ENCODE measurements around the gene VOPP1.

The VOPP1 gene

DNA sequence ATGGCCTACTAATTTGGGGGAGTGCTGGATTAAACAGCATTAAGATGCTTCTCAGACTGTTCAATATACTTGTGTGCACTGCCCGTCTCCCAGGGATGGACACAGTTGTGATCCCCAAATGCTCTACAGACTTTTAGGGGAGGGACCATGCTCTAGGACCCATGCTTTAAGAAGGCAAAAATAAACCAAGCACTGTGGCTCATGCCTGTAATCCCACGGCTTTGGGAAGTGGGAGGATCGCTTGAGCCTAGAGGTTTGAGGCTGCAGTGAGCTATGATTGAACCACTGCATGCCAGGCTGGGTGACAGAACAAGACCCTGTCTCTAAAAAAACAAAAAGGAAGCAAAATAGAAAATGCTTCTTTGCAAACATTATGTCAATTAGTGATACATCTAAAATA is 102.6 kb downstream of the VOPP1 start:
- H3K4me1 ChIP-seq (ENCODE audit: low read length) = no peaks in the 10 kb centered on the region
- no peaks in the 10 kb centered on the region for H3K27me3 ChIP-seq (replicated peaks; ENCODE audit: insufficient read depth, low read length)
- no peak overlapping the region for H3K27ac ChIP-seq (ENCODE audit: low read length)
- TF ChIP-seq EZH2 (optimal IDR thresholded peaks at IDR 0.05; ENCODE audit: low read depth, low read length) = no peak
- TF ChIP-seq, protein P1, sequence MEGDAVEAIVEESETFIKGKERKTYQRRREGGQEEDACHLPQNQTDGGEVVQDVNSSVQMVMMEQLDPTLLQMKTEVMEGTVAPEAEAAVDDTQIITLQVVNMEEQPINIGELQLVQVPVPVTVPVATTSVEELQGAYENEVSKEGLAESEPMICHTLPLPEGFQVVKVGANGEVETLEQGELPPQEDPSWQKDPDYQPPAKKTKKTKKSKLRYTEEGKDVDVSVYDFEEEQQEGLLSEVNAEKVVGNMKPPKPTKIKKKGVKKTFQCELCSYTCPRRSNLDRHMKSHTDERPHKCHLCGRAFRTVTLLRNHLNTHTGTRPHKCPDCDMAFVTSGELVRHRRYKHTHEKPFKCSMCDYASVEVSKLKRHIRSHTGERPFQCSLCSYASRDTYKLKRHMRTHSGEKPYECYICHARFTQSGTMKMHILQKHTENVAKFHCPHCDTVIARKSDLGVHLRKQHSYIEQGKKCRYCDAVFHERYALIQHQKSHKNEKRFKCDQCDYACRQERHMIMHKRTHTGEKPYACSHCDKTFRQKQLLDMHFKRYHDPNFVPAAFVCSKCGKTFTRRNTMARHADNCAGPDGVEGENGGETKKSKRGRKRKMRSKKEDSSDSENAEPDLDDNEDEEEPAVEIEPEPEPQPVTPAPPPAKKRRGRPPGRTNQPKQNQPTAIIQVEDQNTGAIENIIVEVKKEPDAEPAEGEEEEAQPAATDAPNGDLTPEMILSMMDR (IDR thresholded peaks at IDR 0.05; ENCODE audit: low read length) = no peak
- H3K9me3 ChIP-seq (replicated peaks; ENCODE audit: insufficient read depth, low read length) = 0 out of 2 replicates have a peak, but pooled peaks cover 4% of the 10 kb centered on the region
- H2AFZ ChIP-seq (ENCODE audit: low read length) = no peak overlapping the region
- no peaks in the 10 kb centered on the region for H3K9me2 ChIP-seq (replicated peaks; ENCODE audit: insufficient read depth, low read length)
- H3K4me2 ChIP-seq (ENCODE audit: low read depth, low read length) = no peak overlapping the region
- peaks cover 51% of the 10 kb centered on the region for H3K79me2 ChIP-seq (ENCODE audit: low read length)
- H3K4me3 ChIP-seq (ENCODE audit: low read length) = no peak overlapping the region
- no peaks in the 10 kb centered on the region for H4K20me1 ChIP-seq (ENCODE audit: insufficient read depth, low read length)
- peaks cover 41% of the 10 kb centered on the region for H3K36me3 ChIP-seq (replicated peaks; ENCODE audit: insufficient read depth, low read length)
- no peak for DNase-seq
- H3F3A ChIP-seq (ENCODE audit: insufficient read depth, low read length) = peaks cover 4% of the 10 kb centered on the region; the same call in 1 of the 2 replicates
- no peak overlapping the region for H3K9ac ChIP-seq (ENCODE audit: low read length)

- Histone ChIP-seq H2AFZ (ENCODE audit: low read length) (no peak overlapping the region), H3K27ac (ENCODE audit: low read length) (no peak overlapping the region), H3K79me2 (ENCODE audit: low read length) (peaks cover 46% of the 10 kb centered on the region), H3K4me1 (ENCODE audit: low read length) (no peaks in the 10 kb centered on the region), H3K4me2 (ENCODE audit: low read depth, low read length) (no peak overlapping the region), H3K9ac (ENCODE audit: low read length) (no peak overlapping the region), H3K27me3 (replicated peaks; ENCODE audit: insufficient read depth, low read length) (no peaks in the 10 kb centered on the region), H3K9me2 (replicated peaks; ENCODE audit: insufficient read depth, low read length) (no peaks in the 10 kb centered on the region), H3K4me3 (ENCODE audit: low read length) (no peak overlapping the region), H4K20me1 (ENCODE audit: insufficient read depth, low read length) (no peaks in the 10 kb centered on the region), H3K9me3 (replicated peaks; ENCODE audit: insufficient read depth, low read length) (0 out of 2 replicates have a peak, but pooled peaks cover 4% of the 10 kb centered on the region), H3K36me3 (replicated peaks; ENCODE audit: insufficient read depth, low read length) (peaks cover 45% of the 10 kb centered on the region), H3F3A (ENCODE audit: insufficient read depth, low read length) (peaks cover 4% of the 10 kb centered on the region; the same call in 1 of the 2 replicates)
- no peak for DNase-seq
- TF ChIP-seq, protein P1 (IDR thresholded peaks at IDR 0.05; ENCODE audit: low read length) = no peak
- no peak for TF ChIP-seq EZH2phosphoT487 (IDR thresholded peaks at IDR 0.05; ENCODE audit: low read length)
- no peak for TF ChIP-seq EZH2 (optimal IDR thresholded peaks at IDR 0.05; ENCODE audit: low read depth, low read length)
These were observed 103.0 kb downstream of the VOPP1 start for GRCh38 chr7:55469271-55469681.

- Histone ChIP-seq H3K27ac (ENCODE audit: low read length) (no peak overlapping the region), H3K9me2 (replicated peaks; ENCODE audit: insufficient read depth, low read length) (no peaks in the 10 kb centered on the region), H3K36me3 (replicated peaks; ENCODE audit: insufficient read depth, low read length) (peaks cover 49% of the 10 kb centered on the region), H3K9ac (ENCODE audit: low read length) (no peak overlapping the region), H3K4me3 (ENCODE audit: low read length) (no peak overlapping the region), H3K4me1 (ENCODE audit: low read length) (no peaks in the 10 kb centered on the region), H3K79me2 (ENCODE audit: low read length) (peaks cover 39% of the 10 kb centered on the region), H3K27me3 (replicated peaks; ENCODE audit: insufficient read depth, low read length) (no peaks in the 10 kb centered on the region), H4K20me1 (ENCODE audit: insufficient read depth, low read length) (no peaks in the 10 kb centered on the region), H3K4me2 (ENCODE audit: low read depth, low read length) (no peak overlapping the region), H3F3A (ENCODE audit: insufficient read depth, low read length) (peaks cover 4% of the 10 kb centered on the region; the same call in 1 of the 2 replicates), H2AFZ (ENCODE audit: low read length) (no peak overlapping the region), H3K9me3 (replicated peaks; ENCODE audit: insufficient read depth, low read length) (0 out of 2 replicates have a peak, but pooled peaks cover 4% of the 10 kb centered on the region)
- DNase-seq = no peak
- TF ChIP-seq EZH2phosphoT487 (IDR thresholded peaks at IDR 0.05; ENCODE audit: low read length) (no peak), EZH2 (optimal IDR thresholded peaks at IDR 0.05; ENCODE audit: low read depth, low read length) (no peak)
- TF ChIP-seq, protein P1 (IDR thresholded peaks at IDR 0.05; ENCODE audit: low read length) = no peak
These were observed 103.8 kb downstream of the VOPP1 start for GRCh38 chr7:55468495-55468894.
